SKM-1 treated with dmso at 0.1 percent for 144 hours (cell line): Measurements from ENCODE around the gene RAP1B.
"Not testable (repeated sequence)": the region's sequence is repeated elsewhere in the genome, so short reads cannot be mapped to it uniquely, and the experiment has no call there.

ENCODE experiments used
- DNase-seq: peaks from one replicate; lab custom pipeline; 2025; ENCODE audit not compliant: unreplicated experiment; lab: John Stamatoyannopoulos, UW

Gene RAP1B

GRCh38 chr12:68633614-68634558 lies 23.2 kb downstream of the RAP1B start:
- no peak for DNase-seq

- DNase-seq: no peak
These were observed 25.6 kb downstream of the RAP1B start for GRCh38 chr12:68636268-68636667.

- DNase-seq: not testable (repeated sequence)
These were observed 26.7 kb downstream of the RAP1B start for GRCh38 chr12:68637439-68637838.

GRCh38 chr12:68638171-68638570 lies 27.5 kb downstream of the RAP1B start:
- DNase-seq: no peak

GRCh38 chr12:68638721-68639395 lies 28.2 kb downstream of the RAP1B start:
- no peak for DNase-seq

- no peak for DNase-seq
These were observed 28.7 kb downstream of the RAP1B start for GRCh38 chr12:68639396-68639767.

- no peak for DNase-seq
These were observed 30.4 kb downstream of the RAP1B start for GRCh38 chr12:68641138-68641537.

GRCh38 chr12:68646484-68646883 lies 35.8 kb downstream of the RAP1B start:
- DNase-seq: no peak

GRCh38 chr12:68647507-68647906 lies 36.8 kb downstream of the RAP1B start:
- no peak for DNase-seq

- no peak for DNase-seq
These were observed 37.5 kb downstream of the RAP1B start for GRCh38 chr12:68648179-68648578.

GRCh38 chr12:68665016-68665569 lies 54.4 kb downstream of the RAP1B start:
- DNase-seq: no peak

- DNase-seq: no peak
These were observed 56.6 kb downstream of the RAP1B start for GRCh38 chr12:68667291-68667690.

- DNase-seq: no peak
These were observed 57.2 kb downstream of the RAP1B start for GRCh38 chr12:68667896-68668295.

GRCh38 chr12:68671179-68671578 lies 60.5 kb downstream of the RAP1B start:
- DNase-seq: no peak

GRCh38 chr12:68673788-68674187 lies 63.1 kb downstream of the RAP1B start:
- no peak for DNase-seq

GRCh38 chr12:68674376-68674775 lies 63.7 kb downstream of the RAP1B start:
- DNase-seq: no peak

GRCh38 chr12:68675101-68675842 lies 64.6 kb downstream of the RAP1B start:
- no peak for DNase-seq

- DNase-seq: not testable (repeated sequence)
These were observed 66.2 kb downstream of the RAP1B start for GRCh38 chr12:68676854-68677253.

GRCh38 chr12:68686262-68686594 lies 75.5 kb downstream of the RAP1B start:
- no peak for DNase-seq

- peak; percentile 88 for DNase-seq
These were observed 76.2 kb downstream of the RAP1B start, which contains the start of gene NUP107 for GRCh38 chr12:68686595-68687521. TSS of gene NUP107 (plus strand) at chr12:68686978. CDS start at chr12:68687066, 88 bp downstream.
